Left renal cortex interstitium (tissue), 4 donors: ENCODE data around the gene U2AF1L4. TPM values are rescaled to one million over a fixed set of nuclear protein-coding genes. Genes with fewer than 3 reads are reported as not detected.

Experiments
- DNase-seq, 4 donors: peaks; one replicate each; pipeline ENCODE4 v3.0.0-alpha.2; 2013; ENCODE audit warnings: low read depth in 4 of 4, low spot score in 2 of 4, missing footprints in 1 of 4
- polyA plus RNA-seq, 4 donors: library from polyadenylated mRNA; unstranded; fragments of 120-200 nt; gene quantifications; one replicate each; pipeline ENCODE4 v1.2.1, GENCODE V29; 2013; ENCODE audit not compliant: insufficient read length in 4 of 4

U2AF1L4 gene
- polyA plus RNA-seq, 4 donors = 15.7 to 21.8 (median 19.7) TPM

DNA sequence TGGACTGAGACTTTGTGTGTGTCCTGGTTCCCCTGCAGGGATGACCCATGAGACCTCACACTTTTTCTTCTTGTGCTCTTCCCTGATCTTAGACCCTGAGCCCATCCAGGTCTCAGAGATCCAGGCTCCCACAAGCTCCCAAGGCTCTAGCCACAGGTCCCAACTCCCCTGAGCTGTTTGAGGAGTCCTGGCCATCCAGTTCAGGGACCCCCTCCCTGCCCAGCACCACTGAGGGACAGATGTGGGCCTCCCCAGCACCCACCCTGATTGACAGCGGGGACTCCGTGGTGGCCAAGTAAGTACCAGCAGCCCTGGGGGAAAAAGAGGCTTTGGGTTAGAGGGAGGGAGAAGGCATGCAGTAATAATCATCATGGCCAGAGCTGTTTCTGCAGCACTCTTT lies 14.5 kb upstream of the U2AF1L4 start:
- DNase-seq = no peak

DNA sequence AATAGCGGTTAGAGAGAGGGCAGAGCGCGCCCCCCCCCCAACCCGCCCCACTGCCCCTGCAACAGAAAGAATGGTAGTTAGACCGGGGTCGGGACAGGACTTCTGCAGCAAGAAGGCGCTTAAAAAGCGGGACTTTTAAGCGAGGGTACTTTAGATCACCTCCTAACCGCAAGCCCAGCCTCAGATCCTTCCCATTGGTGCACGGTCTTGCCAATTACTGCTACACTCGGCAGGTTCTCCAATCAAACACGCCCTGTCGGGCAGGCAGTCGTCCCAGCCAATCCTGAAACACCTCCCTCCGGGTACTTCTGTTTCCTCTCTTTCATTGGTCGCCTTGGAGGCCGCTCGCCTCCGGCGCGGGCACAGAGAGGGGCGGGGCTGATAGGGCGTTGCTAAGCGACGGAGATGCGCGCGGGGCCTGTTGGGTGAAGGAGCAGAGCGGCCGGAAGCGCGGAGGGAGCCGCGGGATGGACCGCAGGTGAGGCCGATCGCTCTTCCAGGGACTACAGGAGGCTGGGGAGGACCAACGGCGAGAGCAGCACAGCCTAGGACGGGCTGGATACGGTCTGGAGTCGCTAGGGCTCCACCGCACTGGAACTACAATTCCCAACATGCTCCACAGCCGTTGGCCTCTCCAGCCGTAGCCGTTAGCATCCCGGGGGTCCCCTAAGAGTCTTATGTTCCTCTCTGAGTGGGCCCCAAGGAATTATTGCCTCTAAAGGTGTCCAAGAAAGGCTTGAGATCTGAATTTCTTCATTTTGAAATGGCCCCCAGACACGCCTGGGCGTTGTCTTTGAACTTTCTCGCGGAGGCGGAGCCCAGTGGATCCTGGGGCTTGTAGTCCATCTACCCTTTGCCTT lies 12.8 kb upstream of the U2AF1L4 start, which contains the start of gene PROSER3:
PROSER3 (plus strand) TSS at position 428 of the 860 bp plus-strand sequence; CDS start at position 468, 40 bp downstream.
- peak; percentile 95 to 99 (median 97) for DNase-seq

DNA sequence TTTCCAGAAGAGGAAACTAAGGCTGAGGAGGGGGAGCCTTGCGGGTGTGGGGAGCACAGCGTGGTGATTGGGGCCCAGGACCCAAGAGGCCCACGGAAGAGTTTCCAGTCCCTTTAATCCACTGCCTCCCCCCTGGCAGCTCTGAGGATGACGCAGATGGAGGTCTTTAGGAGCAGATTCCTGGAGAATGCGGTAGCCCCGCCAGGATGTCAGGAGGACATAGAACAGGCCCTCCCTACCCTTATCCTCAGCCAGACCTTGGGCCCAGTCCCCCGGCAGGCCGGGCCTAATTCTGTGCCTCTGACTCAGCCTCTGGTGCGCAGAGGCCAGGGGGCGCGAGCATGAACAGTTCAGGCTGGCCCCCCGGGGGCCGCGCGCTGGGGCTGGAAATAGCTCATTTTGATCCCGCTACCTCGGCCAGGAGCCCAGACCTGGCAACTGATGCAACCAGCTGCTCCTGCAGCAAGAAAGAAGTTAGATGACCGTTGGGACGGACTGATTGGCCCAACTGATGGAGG lies 12.1 kb upstream of the U2AF1L4 start:
- DNase-seq = no peak

DNA sequence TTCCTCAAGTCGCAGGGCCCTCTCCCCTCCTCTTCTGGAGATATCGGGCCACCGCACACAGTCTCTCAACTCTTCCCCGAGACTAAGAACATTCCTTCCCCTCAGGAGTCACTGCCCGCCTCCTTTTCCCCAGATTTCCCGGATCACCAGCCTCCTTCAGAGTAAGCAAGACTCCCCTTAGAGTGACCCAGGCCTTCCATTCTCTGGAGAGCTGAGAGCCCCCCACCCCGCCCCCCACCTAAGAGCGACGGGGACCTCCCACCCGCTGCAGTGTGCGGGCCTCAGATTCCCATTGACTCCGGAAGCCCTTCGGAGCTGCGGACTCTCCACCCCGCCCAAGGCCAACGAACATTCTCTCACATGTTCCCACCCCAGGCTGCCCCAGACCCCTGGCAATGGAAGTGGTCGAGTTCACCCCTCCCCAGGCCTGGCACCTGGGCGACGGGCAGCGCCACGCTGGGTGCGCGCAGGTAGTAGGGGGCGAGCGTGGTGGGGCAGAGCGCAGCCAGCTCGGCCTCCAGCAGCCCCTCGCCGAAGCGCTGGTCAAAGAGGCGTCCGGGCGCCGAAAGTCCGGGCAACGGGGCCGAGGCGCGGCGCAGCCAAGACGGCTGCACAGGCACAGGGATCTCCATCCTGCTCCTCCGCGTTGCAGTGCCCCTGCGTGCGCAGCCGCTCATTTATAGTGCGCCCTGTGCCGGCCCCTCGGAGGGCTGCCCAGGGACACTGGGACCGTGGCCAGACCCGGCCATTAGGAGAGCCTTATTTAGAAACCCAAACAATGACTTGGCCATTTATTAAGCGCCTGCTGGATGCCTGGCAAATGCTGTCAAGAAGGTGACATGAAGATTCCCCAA lies 11.4 kb upstream of the U2AF1L4 start, which contains the start of gene HSPB6:
HSPB6 (minus strand) TSS at position 653 of the 854 bp plus-strand sequence; CDS start at position 632, 21 bp downstream.
- DNase-seq = no peak

DNA sequence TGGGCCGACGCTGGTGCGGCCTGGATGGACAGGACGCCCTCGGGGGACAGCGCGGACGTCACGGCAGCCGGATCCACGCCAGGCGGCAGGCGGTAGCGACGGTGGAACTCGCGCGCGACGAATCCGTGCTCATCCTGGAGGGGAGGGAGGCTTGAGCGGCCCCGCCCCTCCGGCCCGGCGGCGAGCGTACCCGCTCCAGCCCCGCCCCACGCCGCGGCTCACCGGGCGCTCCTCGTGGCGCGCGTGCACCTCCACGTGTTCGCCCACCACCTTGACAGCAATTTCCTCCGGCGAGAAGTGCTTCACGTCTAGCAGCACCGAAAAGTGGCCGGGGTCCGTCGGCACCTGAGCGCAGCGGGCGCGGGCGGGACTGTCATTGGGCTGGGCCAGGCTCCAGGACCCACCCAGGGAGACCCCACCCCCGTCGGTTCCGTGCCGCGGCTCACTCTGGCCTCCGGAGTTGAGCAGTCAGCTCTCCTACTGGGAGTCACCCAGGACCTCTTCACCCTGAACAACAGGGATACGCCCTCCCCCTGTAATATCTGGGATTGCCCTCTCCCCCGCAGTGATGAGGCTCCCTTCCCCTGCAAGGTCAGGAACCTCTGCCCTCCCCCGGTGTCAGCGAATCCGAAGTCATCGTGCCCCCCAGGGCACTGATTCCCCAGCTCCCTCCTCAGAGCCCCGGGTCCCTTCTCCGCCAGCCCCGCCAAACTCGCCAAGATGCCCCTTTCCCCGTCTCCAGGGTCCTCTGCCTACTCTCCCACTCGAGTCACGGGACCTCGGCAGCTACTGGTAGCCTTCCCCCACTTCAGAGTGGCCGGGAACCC lies 10.5 kb upstream of the U2AF1L4 start:
- DNase-seq = no peak

DNA sequence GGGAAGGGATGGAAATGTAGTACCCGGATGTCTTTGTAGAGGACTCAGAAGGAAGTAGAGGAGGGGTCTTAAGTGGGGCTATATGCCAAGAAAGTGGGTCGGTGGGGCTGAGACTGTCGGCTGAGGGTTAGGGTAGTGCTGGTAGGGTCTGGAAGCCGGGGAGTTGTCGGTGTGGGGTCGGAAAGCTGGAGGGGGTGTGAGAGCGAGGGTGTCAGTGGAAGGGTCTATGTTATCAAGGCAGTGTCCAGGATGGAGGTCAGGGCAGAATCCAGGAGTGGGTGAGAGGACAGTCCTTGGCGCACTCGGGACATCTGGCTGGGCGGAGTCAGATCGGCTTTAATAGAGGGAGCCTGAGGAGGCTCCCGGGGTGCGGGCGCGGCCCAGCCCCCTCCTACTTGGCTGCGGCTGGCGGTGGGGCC lies 9.9 kb upstream of the U2AF1L4 start:
- DNase-seq = no peak

DNA sequence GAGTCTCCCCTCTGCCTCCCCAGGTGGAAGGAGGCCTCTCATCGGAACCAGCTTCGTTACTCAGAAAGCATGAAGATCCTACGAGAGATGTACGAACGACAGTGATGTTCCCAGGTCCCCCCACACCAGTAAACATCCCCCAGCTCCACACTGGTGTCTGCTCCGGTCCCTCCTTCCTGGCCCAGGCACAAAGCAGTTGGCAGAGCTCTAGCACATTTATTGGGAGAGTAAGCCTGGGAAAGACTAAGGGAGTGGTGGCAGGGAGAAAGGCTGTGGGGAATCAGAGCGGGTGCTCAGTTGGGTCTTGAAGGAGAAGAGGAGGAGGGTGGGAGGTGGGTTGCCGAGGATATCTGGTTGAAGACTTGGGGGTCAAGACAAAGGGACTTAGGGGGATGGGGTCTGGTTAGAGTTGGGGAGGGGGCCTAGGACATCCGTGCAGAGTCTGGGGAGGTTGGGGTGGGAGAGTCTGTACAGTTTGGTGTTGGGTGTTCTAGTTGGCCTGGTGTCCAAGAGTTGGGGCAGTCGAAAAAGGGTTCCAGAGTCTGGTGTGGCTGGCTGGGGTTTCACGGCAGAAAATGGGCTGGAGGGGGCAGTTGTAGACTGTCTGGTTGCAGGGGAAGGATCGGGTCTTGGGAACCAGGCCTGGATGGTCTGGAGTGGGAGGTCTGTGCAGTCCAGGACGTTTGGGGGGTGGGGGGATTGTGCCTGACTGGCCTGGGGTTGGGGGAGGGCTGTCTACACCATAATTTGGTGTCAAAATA lies 9.3 kb upstream of the U2AF1L4 start:
- DNase-seq = no peak

DNA sequence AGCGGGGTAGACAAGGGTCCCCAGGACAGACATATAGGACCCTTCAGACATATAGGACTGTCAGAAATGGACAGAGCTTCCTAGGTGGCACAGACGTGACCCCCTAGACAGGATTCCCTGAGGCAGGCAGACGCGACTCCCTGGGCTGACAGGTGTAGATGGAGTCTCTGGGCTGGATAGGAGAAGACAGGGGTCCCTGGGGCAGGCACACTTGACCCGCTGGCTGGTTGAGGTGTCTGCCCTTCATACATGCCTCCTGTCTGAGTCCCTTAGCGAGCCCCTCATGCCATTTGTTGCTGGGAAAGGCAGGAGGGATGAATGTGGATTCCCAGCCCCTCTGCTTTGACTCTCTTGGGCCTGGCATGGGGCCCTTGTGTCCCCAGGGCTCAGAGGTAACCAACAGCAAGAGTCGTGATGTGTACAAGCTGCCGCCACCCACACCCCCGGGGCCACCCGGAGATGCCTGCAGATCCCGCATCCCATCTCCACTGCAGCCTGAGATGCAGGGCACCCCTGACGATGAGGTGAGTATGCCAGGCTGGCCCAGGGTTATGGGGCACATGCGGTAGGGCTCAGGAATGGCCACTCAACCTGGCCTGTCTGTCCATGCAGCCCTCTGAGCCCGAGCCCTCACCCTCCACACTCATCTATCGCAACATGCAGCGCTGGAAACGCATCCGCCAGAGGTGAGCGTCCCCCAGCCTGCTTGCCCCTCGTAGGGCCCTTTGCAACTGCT lies 8.6 kb upstream of the U2AF1L4 start:
- no peak for DNase-seq

DNA sequence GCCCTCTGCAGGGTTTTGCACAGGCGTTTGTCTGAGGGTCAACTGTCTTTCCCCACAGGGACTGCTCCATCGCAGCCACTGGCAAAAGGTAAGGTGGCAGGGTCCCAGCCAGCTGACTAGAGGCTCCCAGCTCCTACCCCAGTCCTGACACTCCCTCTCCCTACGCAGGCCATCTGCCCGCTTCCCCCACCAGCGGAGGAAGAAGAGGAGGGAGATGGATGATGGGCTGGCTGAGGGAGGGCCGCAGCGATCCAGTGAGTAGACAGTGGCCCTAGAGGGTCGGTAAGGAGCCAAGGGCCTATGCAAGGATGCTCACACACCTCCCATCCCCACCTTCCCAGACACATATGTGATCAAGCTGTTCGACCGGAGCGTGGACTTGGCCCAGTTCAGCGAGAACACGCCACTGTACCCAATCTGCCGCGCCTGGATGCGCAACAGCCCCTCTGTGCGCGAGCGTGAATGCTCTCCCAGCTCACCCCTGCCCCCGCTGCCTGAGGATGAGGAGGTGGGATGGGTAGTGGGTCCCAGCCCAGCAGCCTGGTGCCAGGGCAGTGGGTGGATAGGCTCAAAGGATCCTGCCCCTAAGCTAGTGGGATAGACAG lies 7.6 kb upstream of the U2AF1L4 start:
- no peak for DNase-seq

DNA sequence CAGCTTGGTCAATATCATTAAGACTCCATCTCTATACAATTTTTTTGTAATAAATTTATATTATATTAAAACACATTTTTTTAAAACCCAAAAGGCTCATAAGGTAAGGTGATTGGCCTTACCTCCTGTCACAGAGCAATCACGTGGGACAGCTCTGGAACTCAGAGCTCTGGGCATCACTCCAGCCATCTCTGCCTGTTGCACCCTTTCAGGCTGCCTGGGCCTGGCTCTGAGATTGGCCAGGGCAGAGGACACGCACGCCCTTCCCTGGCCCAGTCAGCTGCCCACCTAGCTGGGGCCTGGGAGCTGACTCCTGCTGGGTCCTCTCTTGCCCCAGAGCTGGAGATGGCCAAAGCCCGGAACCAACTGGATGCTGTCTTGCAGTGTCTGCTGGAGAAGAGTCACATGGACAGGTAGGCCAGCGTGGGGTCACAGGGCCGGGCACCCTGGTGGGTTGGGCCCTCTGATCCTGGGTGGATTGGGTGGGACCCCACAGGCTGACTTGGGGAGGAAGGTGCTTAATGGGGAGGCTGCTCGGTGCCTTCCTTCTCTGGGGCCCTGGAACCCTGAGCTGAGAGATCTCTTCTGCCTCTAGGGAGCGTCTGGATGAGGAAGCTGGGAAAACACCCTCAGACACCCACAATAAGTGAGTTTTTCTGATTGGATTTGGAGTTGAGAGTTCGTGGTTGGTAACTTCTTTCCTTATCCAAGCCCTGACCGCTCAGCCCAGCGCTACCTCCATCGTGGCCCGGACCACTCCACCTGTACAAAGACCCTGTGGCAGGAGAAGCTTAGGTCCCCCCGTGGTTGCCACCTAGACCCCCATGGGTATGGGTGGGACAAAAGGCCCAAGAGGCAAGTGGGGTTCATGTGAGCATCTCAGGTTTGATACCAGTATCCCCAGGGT lies 6.9 kb upstream of the U2AF1L4 start:
- no peak for DNase-seq

DNA sequence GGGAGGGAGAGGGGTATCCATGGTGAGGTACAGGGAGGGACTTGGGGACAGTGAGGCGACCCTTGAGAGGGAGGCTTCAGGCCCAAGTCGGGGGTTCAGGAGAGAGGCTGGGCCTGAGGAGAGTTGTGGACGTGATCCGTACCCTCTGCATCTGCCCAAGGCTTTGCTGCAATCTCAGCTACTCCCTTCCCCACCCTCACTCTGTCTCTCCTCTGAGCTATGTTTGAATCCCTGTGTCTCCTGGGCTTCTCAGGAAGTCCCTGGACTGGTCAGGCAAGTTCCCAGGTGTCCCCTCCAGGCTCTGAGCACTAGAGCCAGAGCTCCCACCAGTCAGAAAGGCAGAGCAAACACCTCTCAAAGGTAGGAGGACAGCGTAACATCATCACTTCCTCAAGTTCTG lies 4.9 kb upstream of the U2AF1L4 start:
- no peak for DNase-seq

DNA sequence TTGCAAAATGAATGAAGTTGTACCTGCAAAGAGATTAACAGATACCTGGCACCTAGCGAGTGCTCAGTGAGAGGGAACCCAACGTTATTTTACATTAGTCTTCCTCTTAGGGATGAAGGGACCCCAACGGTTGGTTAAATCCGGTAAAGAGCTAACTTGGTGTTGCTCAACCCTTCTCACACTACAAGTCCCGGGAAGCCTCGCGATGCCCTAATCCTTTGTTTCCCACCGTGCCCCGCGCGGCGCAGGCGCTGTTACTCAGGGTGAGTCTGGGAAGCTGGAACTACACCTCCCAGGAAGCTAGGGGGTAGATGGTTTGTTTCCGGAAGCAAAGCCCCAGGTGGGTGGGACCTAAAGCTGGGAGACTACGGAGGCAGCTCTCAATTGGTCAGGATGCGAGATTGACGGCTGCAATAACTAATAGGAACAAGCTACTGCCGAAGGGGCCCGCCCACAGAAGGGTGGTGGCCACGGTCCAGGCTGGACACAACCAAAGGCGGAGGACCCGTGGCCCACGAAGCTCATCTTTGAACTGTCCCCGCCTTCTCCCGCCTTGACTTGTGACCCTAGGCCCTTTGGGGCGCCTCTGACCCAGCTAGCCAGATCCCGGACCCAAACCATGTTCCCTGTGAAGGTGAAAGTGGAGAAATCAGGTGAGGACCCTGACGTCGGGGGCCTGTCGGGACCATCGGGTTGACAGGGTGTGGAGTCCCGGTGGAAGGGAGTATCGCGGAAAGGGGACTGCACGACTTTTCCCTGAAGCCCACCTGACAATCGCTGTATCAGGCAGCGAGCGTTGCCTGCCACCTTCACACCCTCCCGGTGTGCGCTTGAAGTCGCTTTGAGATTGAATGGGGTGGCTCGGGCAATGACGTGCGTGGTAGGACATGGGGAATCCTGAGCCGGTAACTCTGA lies 3.1 kb upstream of the U2AF1L4 start, which contains the start of gene LIN37:
LIN37 (plus strand) TSS at position 471 of the 915 bp plus-strand sequence; CDS start at position 620, 149 bp downstream.
- peak; percentile 97 to 100 (median 98) for DNase-seq

DNA sequence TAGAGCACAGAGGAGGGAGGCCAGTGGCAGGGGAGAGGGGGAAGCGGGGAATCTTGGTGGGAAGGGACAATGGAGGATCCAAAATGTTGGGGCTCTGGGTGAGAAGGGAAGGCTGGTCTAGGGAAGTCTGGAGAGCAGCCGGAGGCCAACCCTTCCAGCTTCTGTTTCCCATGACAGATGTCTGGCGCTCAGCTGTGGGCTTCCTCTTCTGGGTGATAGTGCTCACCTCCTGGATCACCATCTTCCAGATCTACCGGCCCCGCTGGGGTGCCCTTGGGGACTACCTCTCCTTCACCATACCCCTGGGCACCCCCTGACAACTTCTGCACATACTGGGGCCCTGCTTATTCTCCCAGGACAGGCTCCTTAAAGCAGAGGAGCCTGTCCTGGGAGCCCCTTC lies 1.3 kb upstream of the U2AF1L4 start:
- no peak for DNase-seq

DNA sequence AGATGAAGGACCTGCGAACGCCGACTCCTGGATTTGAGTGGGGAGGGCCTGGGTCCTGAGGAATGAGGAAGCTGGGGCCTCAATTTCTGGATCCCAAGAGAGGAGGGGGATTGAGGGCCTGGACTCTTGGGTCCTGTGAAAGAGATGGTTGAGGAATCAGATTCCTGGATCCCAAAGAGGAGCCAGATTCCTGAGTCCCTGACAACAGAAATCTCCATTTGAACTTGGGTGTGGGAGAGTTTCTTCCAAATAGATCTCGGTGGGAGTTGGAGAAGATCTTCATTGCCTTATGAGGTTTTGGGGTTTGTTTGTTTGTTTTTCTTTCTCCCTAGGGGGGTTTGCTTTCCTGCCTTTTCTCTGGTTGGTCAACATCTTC lies 857 bp upstream of the U2AF1L4 start:
- DNase-seq = no peak

DNA sequence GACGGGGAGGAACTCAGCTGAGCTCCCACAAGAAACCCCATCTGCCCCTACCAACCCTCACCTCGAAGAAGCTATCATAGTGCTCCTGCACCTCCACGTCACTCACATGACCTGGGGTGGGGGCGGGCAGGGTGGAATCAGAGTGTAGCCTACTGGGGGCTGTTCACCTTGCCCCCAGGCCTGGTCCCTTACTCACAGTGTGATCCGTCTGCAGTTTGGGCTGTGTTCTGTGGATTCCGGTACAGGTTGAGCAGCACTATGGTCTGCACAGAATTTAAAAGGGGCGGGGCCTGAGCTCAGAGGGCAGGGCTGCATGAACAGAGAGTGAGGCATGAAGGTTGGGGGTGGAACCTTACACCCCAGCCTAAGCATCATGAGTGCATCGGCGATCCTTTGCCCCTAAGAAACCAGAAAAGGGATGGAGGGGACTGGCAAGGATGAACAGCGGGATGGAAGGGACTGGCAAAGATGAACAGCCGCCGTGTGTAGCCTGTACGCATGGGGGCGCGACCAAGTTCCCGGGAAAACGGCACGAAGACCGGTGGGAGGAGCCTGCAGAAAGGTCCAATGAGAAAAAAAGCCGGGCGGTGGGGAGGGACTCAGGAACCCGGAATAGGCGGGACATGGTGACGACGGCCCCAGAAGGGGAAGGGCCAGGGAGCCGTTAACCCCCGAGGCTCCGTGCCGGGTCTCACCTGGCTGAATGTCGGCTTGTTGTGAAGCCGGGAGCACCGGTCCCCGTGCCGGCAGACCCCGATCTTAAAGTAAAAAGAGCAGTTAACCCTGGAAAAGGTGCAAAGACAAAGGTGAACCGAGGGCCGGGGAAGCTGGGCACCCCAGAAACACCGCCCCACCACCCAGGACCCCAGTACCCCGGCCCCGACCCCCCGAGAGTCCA lies 539 bp downstream of the U2AF1L4 start:
- peak in 3 of 4 donors; percentile 86 to 94 (median 92) for DNase-seq
